Peyer's patch (tissue), 4 donors: Measurements from ENCODE around the gene MAP4K1. TPM values are rescaled to one million over a fixed set of nuclear protein-coding genes. Genes with fewer than 3 reads are reported as not detected.
A peak's percentile ranks its signal among the peaks of the same experiment; 100 is the strongest.

Experiments used
- DNase-seq, 3 donors: peaks; one replicate each; pipeline ENCODE4 v3.0.0-alpha.2; 2017 to 2019
- H3K27ac ChIP-seq, 4 donors: fragments of 200-600 bp; sonication (generic); one replicate each; pipeline ENCODE4 v1.5.1; 2016 to 2019
- H3K27me3 ChIP-seq, 2 donors: fragments of 200-600 bp; sonication (generic); one replicate each; pipeline ENCODE4 v1.5.1; 2019
- H3K36me3 ChIP-seq, 3 donors: fragments of 200-600 bp; sonication (generic); one replicate each; pipeline ENCODE4 v1.5.1; 2016 to 2019
- H3K4me1 ChIP-seq, 4 donors: fragments of 200-600 bp; sonication (generic); one replicate each; pipeline ENCODE4 v1.5.1; 2016 to 2019
- H3K4me3 ChIP-seq, 4 donors: fragments of 200-600 bp; sonication (generic); 1 replicate in 3 of 4; 2 replicates in 1 of 4; pipeline ENCODE4 v1.5.1; 2016 to 2019; ENCODE audit warnings: mild to moderate bottlenecking in 1 of 4
- H3K9me3 ChIP-seq, 4 donors: fragments of 200-600 bp; sonication (generic); one replicate each; pipeline ENCODE4 v1.5.1; 2016 to 2019; ENCODE audit warnings: mild to moderate bottlenecking in 1 of 4
- POLR2A ChIP-seq, 2 donors: fragments of 450-650 bp; IDR thresholded peaks; one replicate each; pipeline ENCODE4 v1.5.1; 2017; ENCODE audit warnings: antibody characterized with exemption in 2 of 2, mild to moderate bottlenecking in 2 of 2, moderate library complexity in 2 of 2
- total RNA-seq, 4 donors: library from RNA; depleted of rRNA; stranded (reverse); fragments of >200 nt; gene quantifications; one replicate each; pipeline ENCODE4 v1.1.0, GENCODE V29; 2016
- TF ChIP-seq, protein P1 (sequence below), 6 experiments: fragments of 450-650 bp in 4 of 6; fragments of 200-600 bp in 2 of 6; sonication (generic) in 1 of 6; IDR thresholded peaks; one replicate each; pipeline ENCODE4 v1.5.1; 2017 to 2019; ENCODE audit warnings: antibody characterized with exemption in 6 of 6, mild to moderate bottlenecking in 3 of 6, moderate library complexity in 1 of 6

Gene MAP4K1
- total RNA-seq, 4 donors from 2014 or later: 7.0 to 116 (median 10.4) TPM

DNA sequence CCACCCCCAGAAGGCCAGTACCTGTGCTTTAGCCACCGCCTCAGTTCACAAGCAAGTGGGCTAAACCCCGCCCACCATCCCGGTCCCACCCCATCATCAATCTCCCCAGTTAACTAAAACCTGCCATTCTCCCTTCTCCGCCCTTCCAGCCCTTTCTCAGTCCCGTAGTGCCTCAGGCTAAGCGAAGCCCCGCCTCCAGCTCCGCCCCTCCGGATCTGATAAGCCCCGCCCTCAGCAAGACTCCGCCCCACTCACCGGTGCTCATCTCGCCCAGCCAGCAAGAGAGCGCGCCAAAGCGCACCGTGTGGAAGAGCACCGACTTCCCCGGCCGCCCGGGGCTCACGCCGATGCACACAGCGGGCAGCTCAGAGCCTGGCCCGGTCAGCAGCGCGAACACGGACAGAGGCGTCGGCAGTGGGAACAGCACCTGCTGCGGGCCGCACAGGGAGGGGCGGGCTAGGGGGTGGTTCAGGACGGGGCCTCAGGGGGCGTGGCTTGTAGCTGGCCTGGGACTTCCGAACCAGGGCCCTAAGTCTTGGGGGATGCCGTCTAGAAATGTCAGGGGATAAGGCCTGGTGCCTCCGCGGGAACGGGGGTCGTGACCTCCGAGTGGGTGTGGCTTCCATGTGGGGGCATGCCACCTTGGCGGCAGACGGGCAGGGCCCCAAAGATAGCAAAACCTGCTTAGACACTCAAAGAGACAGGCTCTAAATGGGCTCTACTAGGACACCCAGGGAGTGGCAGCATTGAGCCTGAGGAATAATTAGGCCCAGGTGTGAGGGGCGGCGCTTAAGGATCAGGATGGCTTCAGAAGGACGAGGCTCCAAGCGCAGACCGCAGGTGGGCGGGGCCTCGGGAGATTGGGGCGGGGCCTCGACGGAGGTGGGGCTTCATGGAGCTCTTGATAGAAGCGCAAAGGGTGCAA, 21.4 kb downstream of the MAP4K1 start:
- TF ChIP-seq, protein P1, sequence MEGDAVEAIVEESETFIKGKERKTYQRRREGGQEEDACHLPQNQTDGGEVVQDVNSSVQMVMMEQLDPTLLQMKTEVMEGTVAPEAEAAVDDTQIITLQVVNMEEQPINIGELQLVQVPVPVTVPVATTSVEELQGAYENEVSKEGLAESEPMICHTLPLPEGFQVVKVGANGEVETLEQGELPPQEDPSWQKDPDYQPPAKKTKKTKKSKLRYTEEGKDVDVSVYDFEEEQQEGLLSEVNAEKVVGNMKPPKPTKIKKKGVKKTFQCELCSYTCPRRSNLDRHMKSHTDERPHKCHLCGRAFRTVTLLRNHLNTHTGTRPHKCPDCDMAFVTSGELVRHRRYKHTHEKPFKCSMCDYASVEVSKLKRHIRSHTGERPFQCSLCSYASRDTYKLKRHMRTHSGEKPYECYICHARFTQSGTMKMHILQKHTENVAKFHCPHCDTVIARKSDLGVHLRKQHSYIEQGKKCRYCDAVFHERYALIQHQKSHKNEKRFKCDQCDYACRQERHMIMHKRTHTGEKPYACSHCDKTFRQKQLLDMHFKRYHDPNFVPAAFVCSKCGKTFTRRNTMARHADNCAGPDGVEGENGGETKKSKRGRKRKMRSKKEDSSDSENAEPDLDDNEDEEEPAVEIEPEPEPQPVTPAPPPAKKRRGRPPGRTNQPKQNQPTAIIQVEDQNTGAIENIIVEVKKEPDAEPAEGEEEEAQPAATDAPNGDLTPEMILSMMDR (IDR thresholded peaks at IDR 0.05): no peak
- no peak for TF ChIP-seq POLR2A (IDR thresholded peaks at IDR 0.05)
- Histone ChIP-seq H3K9me3 (no peaks in the 10 kb centered on the region), H3K27me3 (no peaks in the 10 kb centered on the region), H3K4me3 (peak overlapping the region in 1 of 4 donors; percentile 17), H3K27ac (no peak overlapping the region), H3K4me1 (peaks cover 0 to 4% (median 0%) of the 10 kb centered on the region in 4 donors), H3K36me3 (no peaks in the 10 kb centered on the region)
- DNase-seq: peak in 2 of 3 donors; percentile 57 to 64

DNA sequence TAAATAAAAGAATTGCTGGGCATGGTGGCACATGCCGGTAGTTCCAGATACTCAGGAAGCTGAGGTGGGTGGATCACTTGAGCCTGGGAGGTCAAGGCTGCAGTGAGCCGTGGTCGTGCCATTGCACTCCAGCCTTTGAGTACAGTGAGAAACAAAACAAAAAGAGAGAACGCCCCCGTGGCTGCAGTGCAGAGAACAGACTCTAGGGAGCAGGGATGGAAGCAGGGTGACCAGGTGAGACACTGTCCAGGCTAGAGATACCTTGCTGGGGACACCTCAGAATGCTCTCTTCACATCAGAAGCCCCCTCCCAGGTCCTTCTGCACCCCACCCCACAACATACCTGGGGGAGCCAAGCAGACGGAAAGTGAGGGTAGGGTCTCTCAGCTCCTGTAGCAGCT, 24.8 kb downstream of the MAP4K1 start:
- no peaks in the 10 kb centered on the region for H3K9me3 ChIP-seq
- H3K4me1 ChIP-seq: peaks cover 0 to 4% (median 0%) of the 10 kb centered on the region in 4 donors
- no peak overlapping the region for H3K27ac ChIP-seq
- DNase-seq: no peak
- H3K27me3 ChIP-seq: no peaks in the 10 kb centered on the region
- no peaks in the 10 kb centered on the region for H3K36me3 ChIP-seq
- TF ChIP-seq POLR2A (IDR thresholded peaks at IDR 0.05): no peak
- TF ChIP-seq, protein P1 (IDR thresholded peaks at IDR 0.05): no peak
- H3K4me3 ChIP-seq: no peak overlapping the region

DNA sequence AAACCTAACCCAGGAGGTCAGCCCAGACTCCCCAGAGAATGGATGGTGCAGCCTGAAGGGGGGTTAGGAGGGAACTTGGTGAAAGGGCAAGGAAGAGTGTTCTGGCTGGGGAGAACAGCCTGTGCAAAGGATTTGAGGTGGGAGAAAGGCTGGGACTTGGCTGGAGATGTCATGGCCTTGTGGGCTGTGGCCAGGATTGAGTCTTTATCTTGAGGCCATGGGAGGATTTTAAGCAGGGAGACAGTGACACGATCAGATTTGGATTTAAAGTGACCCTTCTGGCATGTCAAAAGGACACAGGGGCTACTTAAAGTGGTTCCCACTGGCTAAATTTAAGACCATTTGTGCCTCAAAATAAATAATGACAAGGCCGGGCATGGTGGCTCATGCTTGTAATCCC, 29.7 kb downstream of the MAP4K1 start:
- DNase-seq: no peak
- H3K36me3 ChIP-seq: no peaks in the 10 kb centered on the region

DNA sequence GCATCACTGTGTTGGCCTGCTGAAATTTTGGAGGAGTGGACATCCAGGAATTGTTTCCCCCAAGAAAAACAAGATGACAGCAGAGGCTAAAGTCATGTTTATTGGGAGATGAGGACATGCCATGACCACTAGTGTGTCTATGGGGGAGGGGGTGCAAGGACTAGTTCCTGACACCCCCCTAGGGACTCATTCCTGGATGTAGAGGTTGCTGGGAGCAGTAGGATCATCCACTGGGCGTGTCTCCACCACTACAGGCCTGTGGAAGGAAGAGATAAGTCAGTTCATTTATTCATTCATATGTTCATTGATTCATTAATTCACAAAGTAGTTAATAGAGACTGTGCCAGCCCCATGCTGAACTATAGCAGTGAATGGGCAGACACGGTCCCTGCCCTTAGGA, 30.2 kb downstream of the MAP4K1 start:
- no peaks in the 10 kb centered on the region for H3K4me1 ChIP-seq
- H3K36me3 ChIP-seq: no peaks in the 10 kb centered on the region
- H3K4me3 ChIP-seq: no peak overlapping the region
- no peaks in the 10 kb centered on the region for H3K9me3 ChIP-seq
- H3K27ac ChIP-seq: no peak overlapping the region
- H3K27me3 ChIP-seq: no peaks in the 10 kb centered on the region
- TF ChIP-seq POLR2A (IDR thresholded peaks at IDR 0.05): no peak
- TF ChIP-seq, protein P1 (IDR thresholded peaks at IDR 0.05): no peak
- DNase-seq: no peak

More for the DNA sequence above, 29.7 kb downstream of the MAP4K1 start:
- Histone ChIP-seq H3K4me3 (no peak overlapping the region), H3K4me1 (no peaks in the 10 kb centered on the region), H3K9me3 (no peaks in the 10 kb centered on the region), H3K27ac (no peak overlapping the region), H3K27me3 (no peaks in the 10 kb centered on the region)
- no peak for TF ChIP-seq POLR2A (IDR thresholded peaks at IDR 0.05)
- TF ChIP-seq, protein P1 (IDR thresholded peaks at IDR 0.05): no peak

DNA sequence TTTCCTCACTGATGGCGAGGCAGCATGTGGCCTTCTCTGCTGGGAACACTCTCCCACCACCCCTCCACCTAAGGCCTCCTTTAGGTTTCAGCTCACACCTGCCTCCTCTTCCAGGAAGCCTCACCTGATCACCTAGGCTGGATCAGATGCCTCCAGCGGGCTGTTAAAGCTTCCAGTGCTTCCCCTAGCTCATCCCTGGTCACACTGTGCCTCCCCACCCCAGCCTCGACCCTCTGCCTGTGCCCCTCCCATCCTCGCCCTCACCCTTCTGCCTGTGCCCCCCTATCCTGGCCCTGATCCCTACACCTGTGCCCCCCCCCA, 33.8 kb downstream of the MAP4K1 start:
- DNase-seq: no peak
- Histone ChIP-seq H3K4me3 (no peak overlapping the region), H3K4me1 (no peaks in the 10 kb centered on the region), H3K9me3 (no peaks in the 10 kb centered on the region), H3K36me3 (no peaks in the 10 kb centered on the region), H3K27ac (peak overlapping the region in 1 of 4 donors; percentile 72), H3K27me3 (no peaks in the 10 kb centered on the region)
- no peak for TF ChIP-seq POLR2A (IDR thresholded peaks at IDR 0.05)
- TF ChIP-seq, protein P1 (IDR thresholded peaks at IDR 0.05): no peak
